ENCODE data around the gene RAPGEF6.

DNA sequence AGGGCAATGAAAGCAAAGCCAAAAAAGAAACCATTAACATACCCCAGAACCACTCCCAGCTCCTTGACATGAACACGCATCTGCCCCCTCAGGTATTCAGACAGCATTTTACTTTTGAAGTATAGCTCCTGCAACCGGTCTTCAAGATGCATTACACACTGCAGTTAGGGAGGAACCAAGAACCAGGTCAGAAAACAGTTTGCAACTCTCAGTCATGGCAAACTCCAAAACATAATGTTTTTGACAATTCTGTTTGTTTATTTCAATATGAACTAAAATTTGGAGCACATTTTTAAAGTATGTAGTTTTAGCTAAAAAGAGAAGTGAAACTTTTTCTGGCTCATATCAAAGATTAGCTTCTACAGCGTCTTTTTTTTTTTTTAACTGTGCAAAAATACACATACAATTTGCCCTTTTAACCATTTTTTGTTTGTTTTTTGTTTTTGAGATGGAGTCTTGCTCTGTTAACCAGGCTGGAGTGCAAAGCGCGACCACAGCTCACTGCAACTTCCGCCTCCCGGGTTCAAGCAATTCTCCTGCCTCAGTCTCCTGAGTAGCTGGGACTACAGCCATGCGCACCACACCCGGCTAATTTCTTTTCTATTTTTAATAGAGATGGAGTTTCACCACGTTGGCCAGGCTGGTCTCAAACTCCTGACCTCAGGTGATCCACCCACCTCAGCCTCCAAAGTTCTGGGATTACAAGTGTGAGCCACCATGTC, 12.2 kb upstream of the RAPGEF6 start:
- TF ChIP-seq, protein P1, sequence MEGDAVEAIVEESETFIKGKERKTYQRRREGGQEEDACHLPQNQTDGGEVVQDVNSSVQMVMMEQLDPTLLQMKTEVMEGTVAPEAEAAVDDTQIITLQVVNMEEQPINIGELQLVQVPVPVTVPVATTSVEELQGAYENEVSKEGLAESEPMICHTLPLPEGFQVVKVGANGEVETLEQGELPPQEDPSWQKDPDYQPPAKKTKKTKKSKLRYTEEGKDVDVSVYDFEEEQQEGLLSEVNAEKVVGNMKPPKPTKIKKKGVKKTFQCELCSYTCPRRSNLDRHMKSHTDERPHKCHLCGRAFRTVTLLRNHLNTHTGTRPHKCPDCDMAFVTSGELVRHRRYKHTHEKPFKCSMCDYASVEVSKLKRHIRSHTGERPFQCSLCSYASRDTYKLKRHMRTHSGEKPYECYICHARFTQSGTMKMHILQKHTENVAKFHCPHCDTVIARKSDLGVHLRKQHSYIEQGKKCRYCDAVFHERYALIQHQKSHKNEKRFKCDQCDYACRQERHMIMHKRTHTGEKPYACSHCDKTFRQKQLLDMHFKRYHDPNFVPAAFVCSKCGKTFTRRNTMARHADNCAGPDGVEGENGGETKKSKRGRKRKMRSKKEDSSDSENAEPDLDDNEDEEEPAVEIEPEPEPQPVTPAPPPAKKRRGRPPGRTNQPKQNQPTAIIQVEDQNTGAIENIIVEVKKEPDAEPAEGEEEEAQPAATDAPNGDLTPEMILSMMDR (IDR thresholded peaks at IDR 0.05) = no peak
- TF ChIP-seq EP300 (IDR thresholded peaks at IDR 0.05) = no peak
- TF ChIP-seq POLR2A (IDR thresholded peaks at IDR 0.05) = no peak
- TF ChIP-seq POLR2AphosphoS5 (IDR thresholded peaks at IDR 0.05) = no peak
